SJCRH30 (cell line): ENCODE data around the gene ASPHD2. TPM values are rescaled to one million over a fixed set of nuclear protein-coding genes. Genes with fewer than 3 reads are reported as not detected.
A peak's percentile ranks its signal among the peaks of the same experiment; 100 is the strongest.
"Not testable (repeated sequence)": the region's sequence is repeated elsewhere in the genome, so short reads cannot be mapped to it uniquely, and the experiment has no call there.

Experiments used
- DNase-seq, 2 experiments: peaks; one replicate each; pipeline ENCODE4 v3.0.0-alpha.2; 2015 to 2020
- H3K27ac ChIP-seq: fragments of 250-450 bp; sonication (Bioruptor Pico); 2 replicates; pipeline ENCODE4 v1.5.1; 2020; ENCODE audit warnings: mild to moderate bottlenecking, moderate library complexity
- H3K27me3 ChIP-seq: fragments of 250-450 bp; sonication (Bioruptor Pico); 2 replicates; pipeline ENCODE4 v1.5.1; 2020; ENCODE audit warnings: mild to moderate bottlenecking, moderate library complexity
- H3K36me3 ChIP-seq: fragments of 250-450 bp; sonication (Bioruptor Pico); 2 replicates; pipeline ENCODE4 v1.5.1; 2020; ENCODE audit warnings: mild to moderate bottlenecking, moderate library complexity
- H3K4me1 ChIP-seq: fragments of 250-450 bp; sonication (Bioruptor Pico); 2 replicates; pipeline ENCODE4 v1.5.1; 2020; ENCODE audit warnings: mild to moderate bottlenecking, moderate library complexity
- H3K4me3 ChIP-seq: fragments of 250-450 bp; sonication (Bioruptor Pico); 2 replicates; pipeline ENCODE4 v1.5.1; 2020; ENCODE audit warnings: mild to moderate bottlenecking, moderate library complexity
- H3K9me3 ChIP-seq: fragments of 250-450 bp; sonication (Bioruptor Pico); replicated peaks from 2 replicates; pipeline ENCODE4 v1.5.1; 2020; ENCODE audit warnings: mild to moderate bottlenecking, moderate library complexity
- total RNA-seq: library from RNA; depleted of rRNA; stranded (reverse); fragments of >200 nt; shearing (Covaris generic); gene quantifications from 2 replicates; pipeline ENCODE4 v1.2.3, GENCODE V29; 2014

Gene ASPHD2
- total RNA-seq, 1 experiment from 2014 or later = 3.5 TPM

GRCh38 chr22:26404851-26405421 is 24.1 kb upstream of the ASPHD2 start:
- Histone ChIP-seq H3K36me3 (no peaks in the 10 kb centered on the region), H3K4me1 (peaks cover 45% of the 10 kb centered on the region), H3K9me3 (no peaks in the 10 kb centered on the region), H3K27me3 (no peaks in the 10 kb centered on the region), H3K27ac (peak overlapping the region; percentile 58), H3K4me3 (no peak overlapping the region)
- DNase-seq = peak; percentile 40 to 70

- Histone ChIP-seq H3K27ac (peak overlapping the region; percentile 58), H3K36me3 (no peaks in the 10 kb centered on the region), H3K27me3 (no peaks in the 10 kb centered on the region), H3K4me3 (no peak overlapping the region), H3K9me3 (no peaks in the 10 kb centered on the region), H3K4me1 (peaks cover 49% of the 10 kb centered on the region)
- peak; percentile 94 to 98 for DNase-seq
Measured at GRCh38 chr22:26406118-26406517, 22.9 kb upstream of the ASPHD2 start.

GRCh38 chr22:26408562-26409220 is 20.4 kb upstream of the ASPHD2 start:
- not testable (repeated sequence) for H3K4me3 ChIP-seq, H3K27me3 ChIP-seq, H3K9me3 ChIP-seq, H3K27ac ChIP-seq, H3K36me3 ChIP-seq, DNase-seq
- peaks cover 50% of the 10 kb centered on the region for H3K4me1 ChIP-seq

- no peak for DNase-seq
- no peak overlapping the region for H3K27ac ChIP-seq
- no peaks in the 10 kb centered on the region for H3K27me3 ChIP-seq
- no peak overlapping the region for H3K4me3 ChIP-seq
- H3K9me3 ChIP-seq = no peaks in the 10 kb centered on the region
- no peaks in the 10 kb centered on the region for H3K36me3 ChIP-seq
- peaks cover 44% of the 10 kb centered on the region for H3K4me1 ChIP-seq
Measured at GRCh38 chr22:26409719-26410335, 19.2 kb upstream of the ASPHD2 start.

- Histone ChIP-seq H3K4me3 (no peak overlapping the region), H3K9me3 (no peaks in the 10 kb centered on the region), H3K36me3 (no peaks in the 10 kb centered on the region), H3K4me1 (peaks cover 39% of the 10 kb centered on the region), H3K27me3 (no peaks in the 10 kb centered on the region), H3K27ac (no peak overlapping the region)
- DNase-seq = no peak
Measured at GRCh38 chr22:26410386-26410785, 18.7 kb upstream of the ASPHD2 start.

- Histone ChIP-seq H3K36me3 (no peaks in the 10 kb centered on the region), H3K27ac (no peak overlapping the region), H3K27me3 (no peaks in the 10 kb centered on the region), H3K4me1 (peaks cover 37% of the 10 kb centered on the region), H3K9me3 (no peaks in the 10 kb centered on the region), H3K4me3 (no peak overlapping the region)
- no peak for DNase-seq
Measured at GRCh38 chr22:26414347-26414746, 14.7 kb upstream of the ASPHD2 start.

- peaks cover 39% of the 10 kb centered on the region for H3K4me1 ChIP-seq
- no peak overlapping the region for H3K4me3 ChIP-seq
- no peak overlapping the region for H3K27ac ChIP-seq
- H3K9me3 ChIP-seq = no peaks in the 10 kb centered on the region
- DNase-seq = no peak
- no peaks in the 10 kb centered on the region for H3K27me3 ChIP-seq
- H3K36me3 ChIP-seq = no peaks in the 10 kb centered on the region
Measured at GRCh38 chr22:26416256-26416655, 12.8 kb upstream of the ASPHD2 start.

GRCh38 chr22:26416670-26417276 is 12.3 kb upstream of the ASPHD2 start:
- DNase-seq = peak; percentile 72 to 77
- no peak overlapping the region for H3K27ac ChIP-seq

GRCh38 chr22:26417406-26417805 is 11.7 kb upstream of the ASPHD2 start:
- no peak overlapping the region for H3K4me3 ChIP-seq
- no peaks in the 10 kb centered on the region for H3K27me3 ChIP-seq
- H3K36me3 ChIP-seq = no peaks in the 10 kb centered on the region

More at GRCh38 chr22:26416670-26417276, 12.3 kb upstream of the ASPHD2 start:
- no peak overlapping the region for H3K4me3 ChIP-seq
- peaks cover 39% of the 10 kb centered on the region for H3K4me1 ChIP-seq
- no peaks in the 10 kb centered on the region for H3K36me3 ChIP-seq
- H3K9me3 ChIP-seq = no peaks in the 10 kb centered on the region
- H3K27me3 ChIP-seq = no peaks in the 10 kb centered on the region

GRCh38 chr22:26418620-26419019 is 10.4 kb upstream of the ASPHD2 start:
- Histone ChIP-seq H3K36me3 (no peaks in the 10 kb centered on the region), H3K27ac (no peak overlapping the region), H3K9me3 (peaks cover 6% of the 10 kb centered on the region), H3K4me3 (no peak overlapping the region), H3K4me1 (peaks cover 38% of the 10 kb centered on the region), H3K27me3 (no peaks in the 10 kb centered on the region)
- DNase-seq = no peak

More at GRCh38 chr22:26417406-26417805, 11.7 kb upstream of the ASPHD2 start:
- H3K4me1 ChIP-seq = peaks cover 39% of the 10 kb centered on the region
- H3K27ac ChIP-seq = no peak overlapping the region
- H3K9me3 ChIP-seq = no peaks in the 10 kb centered on the region
- no peak for DNase-seq

- peaks cover 6% of the 10 kb centered on the region for H3K9me3 ChIP-seq
- H3K36me3 ChIP-seq = no peaks in the 10 kb centered on the region
- no peak for DNase-seq
- peaks cover 18% of the 10 kb centered on the region for H3K4me1 ChIP-seq
- H3K27ac ChIP-seq = no peak overlapping the region
- H3K4me3 ChIP-seq = no peak overlapping the region
- no peaks in the 10 kb centered on the region for H3K27me3 ChIP-seq
Measured at GRCh38 chr22:26426924-26427323, 2.1 kb upstream of the ASPHD2 start.

GRCh38 chr22:26429458-26430286 is 612 bp downstream of the ASPHD2 start:
- H3K4me1 ChIP-seq = peaks cover 18% of the 10 kb centered on the region
- H3K4me3 ChIP-seq = peak overlapping the region; percentile 51
- H3K27ac ChIP-seq = no peak overlapping the region
- no peak for DNase-seq
- H3K36me3 ChIP-seq = no peaks in the 10 kb centered on the region
- no peaks in the 10 kb centered on the region for H3K9me3 ChIP-seq
- H3K27me3 ChIP-seq = no peaks in the 10 kb centered on the region

GRCh38 chr22:26430600-26430999 is 1.5 kb downstream of the ASPHD2 start:
- Histone ChIP-seq H3K4me3 (no peak overlapping the region), H3K9me3 (no peaks in the 10 kb centered on the region), H3K4me1 (peaks cover 18% of the 10 kb centered on the region), H3K36me3 (no peaks in the 10 kb centered on the region), H3K27me3 (no peaks in the 10 kb centered on the region), H3K27ac (no peak overlapping the region)
- DNase-seq = no peak

GRCh38 chr22:26431261-26431995 is 2.4 kb downstream of the ASPHD2 start:
- no peaks in the 10 kb centered on the region for H3K27me3 ChIP-seq
- H3K4me3 ChIP-seq = no peak overlapping the region
- no peaks in the 10 kb centered on the region for H3K9me3 ChIP-seq
- no peak overlapping the region for H3K27ac ChIP-seq
- DNase-seq = peak in 1 of 2 experiments; percentile 45
- peaks cover 18% of the 10 kb centered on the region for H3K4me1 ChIP-seq
- H3K36me3 ChIP-seq = no peaks in the 10 kb centered on the region
